DOHH2 (cell line): ENCODE data around the gene AP3B2.

Source experiments
- H3F3A ChIP-seq: fragments of 200-600 bp; sonication (generic), shearing (Covaris generic); 2 replicates; pipeline ENCODE4 v1.6.0; 2016; ENCODE audit warnings: antibody characterized with exemption, mild to moderate bottlenecking; ENCODE audit not compliant: control insufficient read depth, insufficient read depth
- H3K27ac ChIP-seq: fragments of 200-600 bp; sonication (generic); 2 replicates; pipeline ENCODE4 v1.5.1; 2014; ENCODE audit warnings: low read depth, mild to moderate bottlenecking, low read length, moderate library complexity
- H3K27me3 ChIP-seq: fragments of 200-600 bp; sonication (generic); 2 replicates; pipeline ENCODE4 v1.6.1; 2014; ENCODE audit warnings: mild to moderate bottlenecking, low read length, mixed read lengths; ENCODE audit not compliant: control insufficient read depth
- H3K36me3 ChIP-seq: fragments of 200-600 bp; sonication (generic); 2 replicates; pipeline ENCODE4 v1.6.1; 2014; ENCODE audit warnings: mild to moderate bottlenecking, low read length, moderate library complexity, mixed read lengths; ENCODE audit not compliant: control insufficient read depth
- H3K4me1 ChIP-seq: fragments of 200-600 bp; sonication (generic); 2 replicates; pipeline ENCODE4 v1.6.1; 2014; ENCODE audit warnings: mild to moderate bottlenecking, low read length, mixed read lengths; ENCODE audit not compliant: control insufficient read depth
- H3K4me2 ChIP-seq: fragments of 200-600 bp; sonication (generic); 2 replicates; pipeline ENCODE4 v1.6.0; 2014; ENCODE audit warnings: mild to moderate bottlenecking, low read length, moderate library complexity
- H3K4me3 ChIP-seq: fragments of 200-600 bp; sonication (generic); 2 replicates; pipeline ENCODE4 v1.5.1; 2014; ENCODE audit warnings: mild to moderate bottlenecking, low read length, mixed read lengths
- H3K79me2 ChIP-seq: fragments of 200-600 bp; sonication (generic); 2 replicates; pipeline ENCODE4 v1.6.1; 2014; ENCODE audit warnings: mild to moderate bottlenecking, low read length, mixed read lengths; ENCODE audit not compliant: control insufficient read depth
- H3K9me2 ChIP-seq: fragments of 200-600 bp; sonication (generic); replicated peaks from 2 replicates; pipeline ENCODE4 v1.6.1; 2014; ENCODE audit warnings: mild to moderate bottlenecking, low read length, mixed read lengths; ENCODE audit not compliant: control insufficient read depth
- H3K9me3 ChIP-seq: fragments of 200-600 bp; sonication (generic); 2 replicates; pipeline ENCODE4 v1.6.1; 2014; ENCODE audit warnings: antibody characterized with exemption, low read length, mixed read lengths; ENCODE audit not compliant: control insufficient read depth, insufficient read depth
- H4K20me1 ChIP-seq: fragments of 200-600 bp; sonication (generic); 2 replicates; pipeline ENCODE4 v1.6.0; 2014; ENCODE audit warnings: low read depth, mild to moderate bottlenecking, antibody characterized with exemption, low read length, moderate library complexity; ENCODE audit not compliant: control insufficient read depth, insufficient read depth
- EZH2phosphoT487 ChIP-seq: fragments of 200-600 bp; sonication (generic); IDR thresholded peaks from 2 replicates; pipeline ENCODE4 v1.6.1; 2017; ENCODE audit warnings: borderline replicate concordance, mild to moderate bottlenecking, antibody characterized with exemption, low read length, moderate library complexity, mixed read lengths
- TF ChIP-seq, protein P1 (sequence below): fragments of 200-600 bp; sonication (generic); IDR thresholded peaks from one replicate; pipeline ENCODE4 v1.5.1; 2014; ENCODE audit warnings: antibody characterized with exemption, mild to moderate bottlenecking, low read depth, low read length; ENCODE audit not compliant: poor library complexity, severe bottlenecking

Gene AP3B2

DNA sequence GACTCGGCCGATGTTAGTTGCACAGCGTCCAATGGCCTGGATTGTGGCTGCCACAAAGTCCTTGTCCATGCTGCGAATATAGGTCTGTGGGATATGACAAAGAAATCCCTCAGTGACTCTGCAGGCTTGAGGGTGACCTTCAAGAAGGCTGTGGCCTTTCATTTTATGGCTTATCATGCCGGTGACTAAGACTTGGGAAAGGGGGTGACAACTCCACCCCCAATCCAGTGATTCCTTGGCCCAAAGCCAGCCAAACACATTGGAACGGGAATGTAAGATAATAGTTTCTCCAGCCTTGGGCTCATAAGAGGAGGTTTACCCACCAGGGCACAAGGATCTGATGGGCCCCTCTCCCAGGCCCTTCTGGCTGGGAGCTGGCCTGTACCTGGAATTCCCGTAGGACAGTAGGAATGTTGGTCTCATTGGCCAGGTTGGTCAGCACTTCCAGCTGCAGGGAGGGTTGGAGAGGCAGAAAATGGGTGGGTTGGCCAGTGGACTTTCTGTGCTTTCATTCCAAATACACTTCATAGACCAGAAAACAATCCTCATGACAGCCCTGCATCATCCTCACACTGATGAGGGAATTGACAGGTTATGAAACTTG is 31.9 kb downstream of the AP3B2 start:
- H3K4me1 ChIP-seq, result no peaks in the 10 kb centered on the region
- no peaks in the 10 kb centered on the region for H3K27me3 ChIP-seq
- no peaks in the 10 kb centered on the region for H3K9me3 ChIP-seq
- no peak overlapping the region for H3K4me2 ChIP-seq
- TF ChIP-seq, protein P1, sequence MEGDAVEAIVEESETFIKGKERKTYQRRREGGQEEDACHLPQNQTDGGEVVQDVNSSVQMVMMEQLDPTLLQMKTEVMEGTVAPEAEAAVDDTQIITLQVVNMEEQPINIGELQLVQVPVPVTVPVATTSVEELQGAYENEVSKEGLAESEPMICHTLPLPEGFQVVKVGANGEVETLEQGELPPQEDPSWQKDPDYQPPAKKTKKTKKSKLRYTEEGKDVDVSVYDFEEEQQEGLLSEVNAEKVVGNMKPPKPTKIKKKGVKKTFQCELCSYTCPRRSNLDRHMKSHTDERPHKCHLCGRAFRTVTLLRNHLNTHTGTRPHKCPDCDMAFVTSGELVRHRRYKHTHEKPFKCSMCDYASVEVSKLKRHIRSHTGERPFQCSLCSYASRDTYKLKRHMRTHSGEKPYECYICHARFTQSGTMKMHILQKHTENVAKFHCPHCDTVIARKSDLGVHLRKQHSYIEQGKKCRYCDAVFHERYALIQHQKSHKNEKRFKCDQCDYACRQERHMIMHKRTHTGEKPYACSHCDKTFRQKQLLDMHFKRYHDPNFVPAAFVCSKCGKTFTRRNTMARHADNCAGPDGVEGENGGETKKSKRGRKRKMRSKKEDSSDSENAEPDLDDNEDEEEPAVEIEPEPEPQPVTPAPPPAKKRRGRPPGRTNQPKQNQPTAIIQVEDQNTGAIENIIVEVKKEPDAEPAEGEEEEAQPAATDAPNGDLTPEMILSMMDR, result no peak
- TF ChIP-seq EZH2phosphoT487, result no peak
- H3K79me2 ChIP-seq, result no peaks in the 10 kb centered on the region
- no peak overlapping the region for H3K4me3 ChIP-seq
- H4K20me1 ChIP-seq, result no peaks in the 10 kb centered on the region
- H3K9me2 ChIP-seq, result no peaks in the 10 kb centered on the region
- no peaks in the 10 kb centered on the region for H3K36me3 ChIP-seq
- no peak overlapping the region for H3K27ac ChIP-seq
- no peaks in the 10 kb centered on the region for H3F3A ChIP-seq

DNA sequence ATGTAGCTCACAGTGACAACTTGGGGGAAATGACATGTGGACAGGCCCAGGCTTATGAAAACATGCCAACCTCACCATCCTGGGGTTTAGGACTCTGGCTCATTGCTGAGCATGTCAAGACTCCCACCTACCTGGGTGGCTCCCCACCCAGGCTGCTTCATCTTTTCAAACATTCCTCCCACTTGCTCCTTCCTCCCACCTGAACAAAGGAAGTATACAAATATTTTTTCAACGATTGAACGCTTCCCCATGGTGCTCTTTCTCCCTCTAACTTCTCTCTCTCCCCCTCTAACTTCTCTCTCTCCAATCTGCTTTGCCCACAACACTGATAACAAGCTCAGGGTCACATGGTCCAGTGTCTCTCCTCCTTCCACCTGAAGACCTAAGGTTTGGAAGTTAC is 34.8 kb downstream of the AP3B2 start:
- Histone ChIP-seq H3K27ac (no peak overlapping the region), H3K27me3 (no peaks in the 10 kb centered on the region), H3K79me2 (no peaks in the 10 kb centered on the region), H3K4me1 (no peaks in the 10 kb centered on the region), H3K9me2 (no peaks in the 10 kb centered on the region), H4K20me1 (no peaks in the 10 kb centered on the region), H3F3A (no peaks in the 10 kb centered on the region), H3K4me2 (no peak overlapping the region), H3K4me3 (no peak overlapping the region), H3K9me3 (no peaks in the 10 kb centered on the region), H3K36me3 (no peaks in the 10 kb centered on the region)
- TF ChIP-seq, protein P1, result no peak
- no peak for TF ChIP-seq EZH2phosphoT487

DNA sequence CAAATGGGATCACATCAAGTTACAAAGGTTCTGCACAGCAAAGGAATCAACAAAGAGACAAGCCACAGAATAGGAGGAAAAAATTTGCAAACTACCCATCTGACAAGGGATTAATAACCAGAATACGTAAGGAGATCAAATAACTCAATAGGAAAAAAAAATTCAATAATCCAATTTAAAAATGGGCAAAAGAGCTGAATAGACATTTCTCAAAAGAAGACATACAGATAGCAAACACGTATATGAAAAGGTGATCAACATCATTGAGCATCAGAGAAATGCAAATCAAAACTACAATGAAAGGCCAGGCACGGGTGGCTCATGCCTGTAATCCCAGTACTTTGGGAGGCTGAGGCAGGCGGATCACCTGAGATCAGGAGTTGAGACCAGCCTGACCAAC is 39.0 kb downstream of the AP3B2 start:
- no peaks in the 10 kb centered on the region for H3K9me3 ChIP-seq
- no peaks in the 10 kb centered on the region for H3K4me1 ChIP-seq
- no peaks in the 10 kb centered on the region for H3K79me2 ChIP-seq
- no peak overlapping the region for H3K4me3 ChIP-seq
- H3K9me2 ChIP-seq, result no peaks in the 10 kb centered on the region
- H3K36me3 ChIP-seq, result no peaks in the 10 kb centered on the region
- TF ChIP-seq EZH2phosphoT487, result no peak
- TF ChIP-seq, protein P1, result no peak
- H3F3A ChIP-seq, result no peaks in the 10 kb centered on the region
- no peaks in the 10 kb centered on the region for H4K20me1 ChIP-seq
- no peak overlapping the region for H3K27ac ChIP-seq
- H3K27me3 ChIP-seq, result no peaks in the 10 kb centered on the region
- no peak overlapping the region for H3K4me2 ChIP-seq

DNA sequence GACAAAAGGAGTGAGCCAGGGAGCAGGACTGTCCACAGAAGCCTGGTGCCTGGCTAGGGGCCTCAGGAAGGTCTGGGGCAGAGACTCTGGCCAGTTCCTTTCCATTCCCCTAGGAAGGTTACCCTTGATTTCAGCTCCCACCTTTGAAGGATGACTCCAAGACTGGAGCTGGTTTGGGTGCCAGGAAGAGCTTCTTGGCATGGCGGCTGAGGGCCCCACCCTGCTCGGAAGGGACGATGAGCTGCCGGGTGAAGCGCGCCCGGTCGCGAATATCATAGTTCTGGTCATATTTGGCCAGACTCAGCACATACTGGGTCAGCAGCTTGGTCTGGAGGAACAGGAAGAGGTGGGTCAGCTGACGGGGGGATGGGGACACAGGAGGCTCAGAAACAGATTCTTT is 43.1 kb downstream of the AP3B2 start:
- H3K9me3 ChIP-seq, result no peaks in the 10 kb centered on the region
- H3K4me1 ChIP-seq, result no peaks in the 10 kb centered on the region
- H3K4me2 ChIP-seq, result no peak overlapping the region
- H4K20me1 ChIP-seq, result no peaks in the 10 kb centered on the region
- no peak overlapping the region for H3K4me3 ChIP-seq
- H3K27me3 ChIP-seq, result no peaks in the 10 kb centered on the region
- H3K9me2 ChIP-seq, result no peaks in the 10 kb centered on the region
- TF ChIP-seq, protein P1, result no peak
- H3K79me2 ChIP-seq, result no peaks in the 10 kb centered on the region
- H3K27ac ChIP-seq, result no peak overlapping the region
- no peaks in the 10 kb centered on the region for H3K36me3 ChIP-seq
- no peaks in the 10 kb centered on the region for H3F3A ChIP-seq
